GM12892 (cell line): ENCODE results near the gene PAPSS2.

Source experiments
- POLR2A ChIP-seq: IDR thresholded peaks from 2 replicates; pipeline ENCODE4 v1.6.1; 2011; ENCODE audit warnings: low read depth, low read length, control low read depth
- POLR2AphosphoS5 ChIP-seq: IDR thresholded peaks from 2 replicates; pipeline ENCODE4 v1.6.1; 2011; ENCODE audit warnings: low read depth, low read length, control low read depth
- TAF1 ChIP-seq: IDR thresholded peaks from 2 replicates; pipeline ENCODE4 v1.6.1; 2011; ENCODE audit warnings: low read depth, mild to moderate bottlenecking, control low read depth, low read length, borderline replicate concordance

DNA sequence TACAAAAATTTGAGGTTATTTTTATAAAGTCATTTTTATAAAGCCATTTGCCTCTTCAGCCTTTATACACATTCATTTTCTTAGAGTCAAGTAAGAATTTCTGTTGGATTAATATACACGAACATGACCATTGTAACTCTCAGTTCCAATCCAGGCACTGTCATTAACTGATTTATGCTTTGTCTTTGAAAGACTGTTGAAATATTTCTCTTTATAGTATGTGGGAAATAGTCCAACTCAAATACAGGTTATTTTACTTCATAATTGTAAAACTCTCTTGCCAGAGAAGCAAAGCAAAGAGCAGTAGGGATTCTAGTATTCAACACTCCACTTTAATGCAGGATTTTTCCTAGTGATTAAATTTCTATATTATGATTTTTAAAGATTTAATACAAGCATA, 36.5 kb upstream of the PAPSS2 start:
- TF ChIP-seq POLR2AphosphoS5: no peak
- TF ChIP-seq POLR2A: no peak
- no peak for TF ChIP-seq TAF1
